Thoracic aorta (tissue), 2 donors: Measurements from ENCODE around the gene PEX14. TPM values are rescaled to one million over a fixed set of nuclear protein-coding genes. Genes with fewer than 3 reads are reported as not detected.

Experiments used
- ATAC-seq: fragments of 150-250 bp; one replicate; pipeline ENCODE4 v1.8.0; 2017; ENCODE audit warnings: low read depth; ENCODE audit not compliant: insufficient number of reproducible peaks, low FRiP score
- DNase-seq: peaks from one replicate; pipeline ENCODE4 v3.0.0-alpha.2; 2020; ENCODE audit warnings: low spot score
- H3K27ac ChIP-seq, 2 donors: fragments of 200-600 bp; sonication (generic); 1 replicate in 1 of 2; 2 replicates in 1 of 2; pipeline ENCODE4 v1.5.1; 2016; ENCODE audit warnings: mild to moderate bottlenecking in 2 of 2, moderate library complexity in 2 of 2
- H3K27me3 ChIP-seq: fragments of 200-600 bp; sonication (generic); replicated peaks from 2 replicates; pipeline ENCODE4 v1.6.0; 2016; ENCODE audit warnings: mild to moderate bottlenecking; ENCODE audit not compliant: insufficient read depth
- H3K36me3 ChIP-seq: fragments of 200-600 bp; sonication (generic); one replicate; pipeline ENCODE4 v1.5.1; 2016
- H3K4me1 ChIP-seq, 2 donors: fragments of 200-600 bp; sonication (generic); 1 replicate in 1 of 2; 2 replicates in 1 of 2; pipeline versions ENCODE4 v1.5.1 to v1.6.0; 2016; ENCODE audit warnings: low read depth in 2 of 2, mild to moderate bottlenecking in 1 of 2; ENCODE audit not compliant: control insufficient read depth in 1 of 2
- H3K4me3 ChIP-seq: fragments of 200-600 bp; sonication (generic); 2 replicates; pipeline ENCODE4 v1.5.1; 2016; ENCODE audit warnings: mild to moderate bottlenecking
- H3K9me3 ChIP-seq: fragments of 200-600 bp; sonication (generic); 2 replicates; pipeline ENCODE4 v1.5.1; 2016
- total RNA-seq, 2 donors: library from RNA; depleted of rRNA; stranded (reverse); fragments of >200 nt; gene quantifications; one replicate each; pipeline versions ENCODE4 v1.1.0 to v1.2.3, GENCODE V29; 2016
- TF ChIP-seq, protein P1 (sequence below): fragments of 200-600 bp; sonication (generic); IDR thresholded peaks from one replicate; pipeline ENCODE4 v1.5.1; 2019; ENCODE audit warnings: antibody characterized with exemption

The PEX14 gene
- total RNA-seq, 2 donors from 2014 or later = 11.5 to 22.6 TPM

DNA sequence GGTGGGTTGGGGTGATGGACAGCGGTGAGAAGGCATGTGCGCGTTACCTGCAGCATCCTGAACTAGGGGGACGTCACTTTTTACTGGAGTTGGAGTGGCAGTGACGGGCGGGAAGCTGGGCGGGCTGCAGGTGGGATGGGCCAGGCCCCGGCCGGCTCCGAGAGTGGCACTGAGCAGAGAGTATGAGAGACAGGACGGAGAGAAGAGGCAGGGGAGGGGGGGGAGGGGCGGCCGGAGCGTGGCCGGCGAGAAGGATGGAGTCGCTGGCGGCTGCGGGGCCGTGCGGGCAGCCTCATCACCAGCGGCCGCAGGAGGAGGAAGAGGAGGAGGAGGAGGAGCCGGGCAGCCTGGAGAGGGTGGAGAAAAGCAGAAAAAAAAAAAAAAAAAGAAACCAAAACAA, 167.2 kb downstream of the PEX14 start:
- TF ChIP-seq, protein P1, sequence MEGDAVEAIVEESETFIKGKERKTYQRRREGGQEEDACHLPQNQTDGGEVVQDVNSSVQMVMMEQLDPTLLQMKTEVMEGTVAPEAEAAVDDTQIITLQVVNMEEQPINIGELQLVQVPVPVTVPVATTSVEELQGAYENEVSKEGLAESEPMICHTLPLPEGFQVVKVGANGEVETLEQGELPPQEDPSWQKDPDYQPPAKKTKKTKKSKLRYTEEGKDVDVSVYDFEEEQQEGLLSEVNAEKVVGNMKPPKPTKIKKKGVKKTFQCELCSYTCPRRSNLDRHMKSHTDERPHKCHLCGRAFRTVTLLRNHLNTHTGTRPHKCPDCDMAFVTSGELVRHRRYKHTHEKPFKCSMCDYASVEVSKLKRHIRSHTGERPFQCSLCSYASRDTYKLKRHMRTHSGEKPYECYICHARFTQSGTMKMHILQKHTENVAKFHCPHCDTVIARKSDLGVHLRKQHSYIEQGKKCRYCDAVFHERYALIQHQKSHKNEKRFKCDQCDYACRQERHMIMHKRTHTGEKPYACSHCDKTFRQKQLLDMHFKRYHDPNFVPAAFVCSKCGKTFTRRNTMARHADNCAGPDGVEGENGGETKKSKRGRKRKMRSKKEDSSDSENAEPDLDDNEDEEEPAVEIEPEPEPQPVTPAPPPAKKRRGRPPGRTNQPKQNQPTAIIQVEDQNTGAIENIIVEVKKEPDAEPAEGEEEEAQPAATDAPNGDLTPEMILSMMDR = no peak
- no peak overlapping the region for H3K27ac ChIP-seq
- no peak overlapping the region for H3K4me3 ChIP-seq
- H3K27me3 ChIP-seq = no peaks in the 10 kb centered on the region
- peaks cover 5 to 30% of the 10 kb centered on the region in 2 donors for H3K4me1 ChIP-seq
- DNase-seq = no peak
- no peaks in the 10 kb centered on the region for H3K9me3 ChIP-seq
- no peak for ATAC-seq
- peaks cover 27% of the 10 kb centered on the region for H3K36me3 ChIP-seq

DNA sequence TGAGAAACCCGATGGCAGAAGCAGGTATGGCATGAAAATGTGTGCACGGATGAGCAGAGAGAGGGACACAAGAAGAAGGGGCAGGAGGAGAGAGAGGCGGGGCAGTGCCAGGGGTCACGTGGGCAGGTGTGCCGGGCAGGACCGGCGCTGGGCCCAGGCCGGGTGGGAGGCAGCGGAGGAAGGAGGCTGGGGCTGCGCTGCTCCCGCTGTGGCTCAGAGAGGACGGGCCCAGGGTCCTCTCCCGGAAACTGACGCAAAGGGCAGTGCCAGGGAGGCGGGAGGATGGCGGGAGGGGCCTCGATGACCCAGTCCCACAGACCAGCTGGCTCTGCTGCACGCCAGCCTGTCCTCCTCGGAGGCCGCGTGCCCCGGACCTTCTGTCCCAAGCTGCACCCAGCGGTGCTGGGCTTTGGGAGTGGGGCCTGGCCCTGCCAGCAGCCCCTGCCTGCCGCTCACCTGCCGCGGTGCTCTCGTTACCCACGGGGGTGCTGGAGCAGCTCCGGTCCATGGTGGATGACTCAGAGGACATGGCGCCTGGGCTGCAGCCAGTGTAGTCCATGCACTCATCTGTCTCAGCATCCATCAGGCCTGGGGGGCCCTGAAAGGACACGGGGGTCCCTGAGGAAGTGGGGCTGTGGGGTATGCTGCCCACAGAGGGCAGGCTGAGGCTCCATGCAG, 167.8 kb downstream of the PEX14 start:
- H3K27ac ChIP-seq = no peak overlapping the region
- H3K4me1 ChIP-seq = peaks cover 5 to 25% of the 10 kb centered on the region in 2 donors
- DNase-seq (no peak), ATAC-seq (no peak)
- H3K4me3 ChIP-seq = no peak overlapping the region
- TF ChIP-seq, protein P1 = no peak
- H3K9me3 ChIP-seq = no peaks in the 10 kb centered on the region
- H3K27me3 ChIP-seq = no peaks in the 10 kb centered on the region
- peaks cover 27% of the 10 kb centered on the region for H3K36me3 ChIP-seq

DNA sequence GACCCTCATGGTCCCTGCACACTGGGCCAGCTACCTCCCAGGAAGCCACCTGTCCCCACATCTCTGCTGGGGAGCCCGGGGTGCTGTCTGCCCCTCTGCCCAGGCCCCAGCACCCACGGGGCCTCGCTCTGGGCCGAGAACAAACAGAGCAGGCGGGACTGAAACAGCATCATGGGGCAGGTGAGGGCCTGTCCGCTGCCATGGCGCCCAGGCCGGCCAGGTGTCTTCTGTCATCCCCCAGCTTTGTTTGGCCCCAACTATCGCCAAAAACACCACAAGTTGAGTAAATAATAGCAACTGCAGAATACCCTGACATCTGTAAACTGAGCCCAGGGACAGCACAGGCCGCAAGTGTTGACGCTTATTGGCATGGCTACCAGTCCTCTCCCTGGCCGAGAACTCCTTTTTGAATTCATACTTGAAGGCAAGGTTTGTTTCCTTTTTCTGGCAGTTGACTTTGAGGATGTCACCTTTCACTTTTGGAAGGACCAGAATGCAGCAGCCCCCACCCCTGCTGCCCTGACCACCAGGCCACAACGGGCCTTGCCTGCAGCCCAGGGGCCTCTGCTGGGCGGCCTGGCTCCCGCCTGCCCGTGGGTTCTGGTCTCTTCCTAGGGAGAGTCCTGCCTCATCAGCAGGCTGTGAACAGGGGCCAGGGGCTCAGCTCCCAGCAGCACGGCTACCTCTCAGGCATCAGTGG, 169.0 kb downstream of the PEX14 start:
- H3K27ac ChIP-seq = no peak overlapping the region
- H3K36me3 ChIP-seq = peaks cover 32% of the 10 kb centered on the region
- ATAC-seq (no peak), DNase-seq (no peak)
- TF ChIP-seq, protein P1 = no peak
- H3K9me3 ChIP-seq = no peaks in the 10 kb centered on the region
- no peak overlapping the region for H3K4me3 ChIP-seq
- peaks cover 0 to 15% of the 10 kb centered on the region in 2 donors for H3K4me1 ChIP-seq
- H3K27me3 ChIP-seq = no peaks in the 10 kb centered on the region

DNA sequence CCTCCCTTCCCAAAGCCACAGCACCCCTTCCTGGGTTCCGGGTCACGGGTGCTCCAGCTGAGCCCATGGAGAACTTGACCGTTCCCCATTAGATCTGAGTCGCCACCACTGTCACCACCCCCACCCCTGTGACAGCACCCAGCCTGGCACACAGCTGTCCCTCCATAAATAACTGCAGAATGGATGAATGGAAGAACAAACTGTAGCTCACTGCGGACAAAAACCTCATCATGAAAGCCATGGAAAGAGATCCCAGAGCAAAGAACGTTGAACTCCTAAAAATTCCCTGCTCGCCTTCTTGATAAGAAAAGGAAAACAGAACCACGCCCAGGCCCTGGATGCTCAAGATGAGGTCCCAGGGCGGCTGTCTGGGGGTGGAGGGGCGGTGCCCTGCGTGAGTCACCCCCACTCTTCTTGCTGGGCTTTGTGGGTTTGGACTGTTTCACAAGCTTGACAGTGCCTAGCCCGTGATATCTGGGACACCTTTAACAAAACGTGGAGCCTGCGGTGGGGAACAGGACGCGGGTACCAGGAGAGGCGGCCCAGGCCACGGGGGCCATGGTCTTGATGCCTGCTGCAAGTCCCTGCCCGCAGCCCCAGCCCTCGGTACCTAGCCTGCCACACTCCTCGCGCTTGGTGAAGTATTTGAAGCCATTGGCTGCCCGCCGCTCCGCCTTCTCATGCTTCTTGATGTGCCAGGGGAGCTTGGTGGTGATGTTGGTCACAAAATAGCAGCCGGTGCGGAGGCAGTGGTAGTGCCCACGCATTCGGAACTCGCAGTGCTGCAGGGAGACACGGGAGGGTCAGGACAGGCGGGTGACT, 169.8 kb downstream of the PEX14 start:
- peaks cover 29% of the 10 kb centered on the region for H3K36me3 ChIP-seq
- H3K9me3 ChIP-seq = no peaks in the 10 kb centered on the region
- no peak for DNase-seq
- peaks cover 0 to 15% of the 10 kb centered on the region in 2 donors for H3K4me1 ChIP-seq
- no peak for ATAC-seq
- TF ChIP-seq, protein P1 = no peak
- no peaks in the 10 kb centered on the region for H3K27me3 ChIP-seq
- H3K27ac ChIP-seq = no peak overlapping the region
- no peak overlapping the region for H3K4me3 ChIP-seq

DNA sequence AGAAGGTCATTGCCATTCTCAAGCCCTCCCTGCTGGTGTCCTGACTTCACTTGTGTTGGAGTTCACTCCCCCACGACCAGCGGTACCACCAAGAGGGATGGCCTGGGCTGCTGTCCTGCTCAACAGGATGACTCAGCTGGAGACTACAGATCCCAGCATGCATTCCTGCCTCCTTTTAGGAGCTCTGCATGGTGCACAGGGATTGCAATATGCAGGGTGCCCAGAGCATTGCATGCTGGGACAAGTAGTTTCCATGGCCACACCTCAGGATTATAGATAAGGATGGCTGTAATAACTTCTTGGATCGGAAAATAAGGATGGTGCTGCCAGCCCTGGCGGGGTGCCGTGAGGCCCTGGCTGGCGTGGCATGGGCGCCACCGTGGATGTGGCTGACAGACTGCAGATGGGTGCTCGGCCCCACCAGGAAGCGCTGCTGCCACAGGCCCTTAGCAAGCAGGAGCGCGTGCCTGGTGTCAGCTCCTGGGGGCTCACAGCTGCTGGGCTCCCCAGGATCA, 171.7 kb downstream of the PEX14 start:
- TF ChIP-seq, protein P1 = no peak
- Histone ChIP-seq H3K4me3 (no peak overlapping the region), H3K27me3 (no peaks in the 10 kb centered on the region), H3K27ac (no peak overlapping the region), H3K4me1 (no peaks in the 10 kb centered on the region), H3K9me3 (no peaks in the 10 kb centered on the region), H3K36me3 (peaks cover 30% of the 10 kb centered on the region)
- DNase-seq (no peak), ATAC-seq (no peak)
